NCI-H82 (cell line): ENCODE data around the gene KRTAP5-10.
"Not testable (repeated sequence)": the region's sequence is repeated elsewhere in the genome, so short reads cannot be mapped to it uniquely, and the experiment has no call there.

Experiments used
- DNase-seq: peaks from one replicate; lab custom pipeline; 2025; lab: John Stamatoyannopoulos, UW

The KRTAP5-10 gene

GRCh38 chr11:71611218-71611910, 46.0 kb downstream of the KRTAP5-10 start:
- not testable (repeated sequence) for DNase-seq

GRCh38 chr11:71613931-71614330, 48.6 kb downstream of the KRTAP5-10 start:
- not testable (repeated sequence) for DNase-seq

- DNase-seq: not testable (repeated sequence)
Observed at GRCh38 chr11:71614366-71614917, 49.1 kb downstream of the KRTAP5-10 start.

- not testable (repeated sequence) for DNase-seq
Observed at GRCh38 chr11:71615003-71615402, 49.6 kb downstream of the KRTAP5-10 start.
